Heart left ventricle (tissue), 16 donors: ENCODE data around the gene PUDP. TPM values are rescaled to one million over a fixed set of nuclear protein-coding genes. Genes with fewer than 3 reads are reported as not detected.
"Not testable (repeated sequence)": the region's sequence is repeated elsewhere in the genome, so short reads cannot be mapped to it uniquely, and the experiment has no call there.

Experiments
- ATAC-seq, 4 donors: fragments of 200-7000 bp; cut with Tn5 transposase; one replicate each; pipeline ENCODE4 v1.9.1; 2020 to 2022; ENCODE audit warnings: moderate library complexity in 4 of 4, mild to moderate bottlenecking in 3 of 4, moderate number of reproducible peaks in 1 of 4
- DNase-seq, 5 donors: peaks; one replicate each; pipeline ENCODE4 v3.0.0-alpha.2; 2020
- H3K27ac ChIP-seq, 12 donors: fragments of 200-600 bp; sonication (generic) in 4 of 12; one replicate each; pipeline versions ENCODE4 v1.5.0 to v1.8.0; 2016 to 2022; ENCODE audit warnings: mild to moderate bottlenecking in 2 of 12
- H3K27me3 ChIP-seq, 9 donors: fragments of 200-600 bp; sonication (generic) in 2 of 9; one replicate each; pipeline versions ENCODE4 v1.5.1 to v1.8.0; 2016 to 2022; ENCODE audit warnings: mild to moderate bottlenecking in 3 of 9
- H3K36me3 ChIP-seq, 9 donors: fragments of 200-600 bp; sonication (generic) in 2 of 9; one replicate each; pipeline versions ENCODE4 v1.5.0 to v1.8.0; 2018 to 2022; ENCODE audit warnings: mild to moderate bottlenecking in 2 of 9
- H3K4me1 ChIP-seq, 12 donors: fragments of 200-600 bp; sonication (generic) in 4 of 12; one replicate each; pipeline versions ENCODE4 v1.5.0 to v1.8.0; 2016 to 2022; ENCODE audit warnings: mild to moderate bottlenecking in 3 of 12
- H3K4me3 ChIP-seq, 12 donors: fragments of 200-600 bp; sonication (generic) in 4 of 12; one replicate each; pipeline versions ENCODE4 v1.5.0 to v1.8.0; 2017 to 2022; ENCODE audit warnings: mild to moderate bottlenecking in 9 of 12, moderate library complexity in 4 of 12
- H3K9me3 ChIP-seq, 12 donors: fragments of 200-600 bp; sonication (generic) in 4 of 12; one replicate each; pipeline versions ENCODE4 v1.5.0 to v1.8.0; 2016 to 2022; ENCODE audit warnings: mild to moderate bottlenecking in 1 of 12
- POLR2A ChIP-seq, 2 donors: fragments of 450-650 bp; IDR thresholded peaks; one replicate each; pipeline ENCODE4 v1.6.1; 2017; ENCODE audit warnings: antibody characterized with exemption in 2 of 2, mild to moderate bottlenecking in 2 of 2, moderate library complexity in 2 of 2
- WGBS, 4 donors: extraction: QIAGEN DNeasy Blood & Tissue Kit in 2 of 4; methylation state at CpG; one replicate each; pipeline versions ENCODE4 v1.1.5 to v1.1.7; 2013 to 2018; 5-methylcytosine and 5-hydroxymethylcytosine counted together
- intact Hi-C, 10 donors: fragments of 100-400 bp; cut with DNase I; formaldehyde crosslinking; loops; one replicate each; pipeline versions ENCODE4 v1.11.1 to v1.14.2; 2022
- polyA plus RNA-seq, 2 donors: library from polyadenylated mRNA; stranded (reverse); fragments of 200-250 nt; gene quantifications; one replicate each; pipeline ENCODE4 v1.2.3, GENCODE V29; 2013
- total RNA-seq, 9 donors: library from RNA; depleted of rRNA in 2 of 9; stranded (reverse); fragments of >200 nt in 2 of 9; fragmentation: NEBNext Ultra II Directional in 3 of 9; extraction: Animal tissue kit (Norgen Biotek cat#: 25700) in 3 of 9; gene quantifications; one replicate each; pipeline versions ENCODE4 v1.1.0 to v1.2.4, GENCODE V29; 2016 to 2023
- TF ChIP-seq, protein P1 (sequence below), 12 donors: fragments of 200-600 bp; sonication (generic) in 4 of 12; IDR thresholded peaks; one replicate each; pipeline versions ENCODE4 v1.5.0 to v1.8.0; 2018 to 2022; ENCODE audit warnings: antibody characterized with exemption in 12 of 12, mild to moderate bottlenecking in 5 of 12
- donor health status: ischemic (EF 13 %, LVEDD 7.1; RV severe dilation, severe dysfunction).
- donor health status: healthy with polysubstance abuse.
- donor health status: DM: no; HTN: yes; CAD: no.
- donor health status: DM: no; HTN: no; CAD: no.
- donor health status: ischemic (EF 25% LVEDD 6.9; RV normal size, moderate dysfunction).
- donor health status: ischemic (EF 25% LVEDD 5.7; RV mildly dilated, moderate dysfunction).
- donor health status: healthy.
- donor health status: DM: yes; HTN: yes; CAD: no.
- donor health status: ischemic (EF 35%, LVEDD 5.7; RV mildly dilated, moderate dysfunction).
- donor health status: nonischemic (EF 11% LVEDD 7.7; RV severe dilation, severe dysfunction).
- donor health status: DM: yes; HTN: yes; CAD: no.
- donor health status: PGD.
- donor health status: ischemic (EF 29% LVEDD 5.4; RV normal size, mild dysfunction).
- donor health status: nonischemic (EF 23%, LVEDD 6.1; RV moderate dilation, normal function).

PUDP gene
- total and polyA plus RNA-seq, 11 donors: 11.2 to 36.4 (median 25.0) TPM

- WGBS, 4 donors: 92 to 98% (median 98%) methylated on average over 2 of the region's 2 CpGs
- intact Hi-C loops: no loop called here
- Histone ChIP-seq H3K4me3 (no peak overlapping the region), H3K27ac (no peak overlapping the region), H3K9me3 (no peaks in the 10 kb centered on the region), H3K27me3 (no peaks in the 10 kb centered on the region), H3K36me3 (no peaks in the 10 kb centered on the region), H3K4me1 (no peaks in the 10 kb centered on the region)
- DNase-seq (no peak), ATAC-seq (no peak)
- TF ChIP-seq, protein P1, sequence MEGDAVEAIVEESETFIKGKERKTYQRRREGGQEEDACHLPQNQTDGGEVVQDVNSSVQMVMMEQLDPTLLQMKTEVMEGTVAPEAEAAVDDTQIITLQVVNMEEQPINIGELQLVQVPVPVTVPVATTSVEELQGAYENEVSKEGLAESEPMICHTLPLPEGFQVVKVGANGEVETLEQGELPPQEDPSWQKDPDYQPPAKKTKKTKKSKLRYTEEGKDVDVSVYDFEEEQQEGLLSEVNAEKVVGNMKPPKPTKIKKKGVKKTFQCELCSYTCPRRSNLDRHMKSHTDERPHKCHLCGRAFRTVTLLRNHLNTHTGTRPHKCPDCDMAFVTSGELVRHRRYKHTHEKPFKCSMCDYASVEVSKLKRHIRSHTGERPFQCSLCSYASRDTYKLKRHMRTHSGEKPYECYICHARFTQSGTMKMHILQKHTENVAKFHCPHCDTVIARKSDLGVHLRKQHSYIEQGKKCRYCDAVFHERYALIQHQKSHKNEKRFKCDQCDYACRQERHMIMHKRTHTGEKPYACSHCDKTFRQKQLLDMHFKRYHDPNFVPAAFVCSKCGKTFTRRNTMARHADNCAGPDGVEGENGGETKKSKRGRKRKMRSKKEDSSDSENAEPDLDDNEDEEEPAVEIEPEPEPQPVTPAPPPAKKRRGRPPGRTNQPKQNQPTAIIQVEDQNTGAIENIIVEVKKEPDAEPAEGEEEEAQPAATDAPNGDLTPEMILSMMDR (IDR thresholded peaks at IDR 0.05): no peak
- no peak for TF ChIP-seq POLR2A (IDR thresholded peaks at IDR 0.05)
Observed at GRCh38 chrX:7190157-7190556, 42.2 kb upstream of the PUDP start.

GRCh38 chrX:7188672-7189071 lies 40.7 kb upstream of the PUDP start:
- TF ChIP-seq, protein P1 (IDR thresholded peaks at IDR 0.05): no peak
- no peak for TF ChIP-seq POLR2A (IDR thresholded peaks at IDR 0.05)
- no peak for ATAC-seq
- H3K9me3 ChIP-seq: no peaks in the 10 kb centered on the region
- no peak for DNase-seq
- H3K4me1 ChIP-seq: no peaks in the 10 kb centered on the region
- H3K4me3 ChIP-seq: no peak overlapping the region
- no peaks in the 10 kb centered on the region for H3K27me3 ChIP-seq
- intact Hi-C loops: no loop called here
- no peak overlapping the region for H3K27ac ChIP-seq
- WGBS, 4 donors: 83 to 94% (median 91%) methylated on average over 2 of the region's 2 CpGs
- no peaks in the 10 kb centered on the region for H3K36me3 ChIP-seq

- WGBS, 4 donors: 76 to 87% (median 81%) methylated on average over 3 of the region's 3 CpGs
- no peaks in the 10 kb centered on the region for H3K27me3 ChIP-seq
- TF ChIP-seq, protein P1 (IDR thresholded peaks at IDR 0.05): no peak
- no peak for TF ChIP-seq POLR2A (IDR thresholded peaks at IDR 0.05)
- no peaks in the 10 kb centered on the region for H3K36me3 ChIP-seq
- H3K4me1 ChIP-seq: no peaks in the 10 kb centered on the region
- ATAC-seq (no peak), DNase-seq (no peak)
- H3K27ac ChIP-seq: no peak overlapping the region
- H3K4me3 ChIP-seq: no peak overlapping the region
- intact Hi-C loops: no loop called here
- H3K9me3 ChIP-seq: no peaks in the 10 kb centered on the region
Observed at GRCh38 chrX:7184816-7185215, 36.9 kb upstream of the PUDP start.

- ATAC-seq: no peak
- Histone ChIP-seq H3K36me3 (no peaks in the 10 kb centered on the region), H3K27ac (no peak overlapping the region), H3K9me3 (no peaks in the 10 kb centered on the region), H3K27me3 (no peaks in the 10 kb centered on the region), H3K4me1 (no peaks in the 10 kb centered on the region), H3K4me3 (no peak overlapping the region)
- intact Hi-C loops: no loop called here
- TF ChIP-seq, protein P1 (IDR thresholded peaks at IDR 0.05): no peak
- no peak for TF ChIP-seq POLR2A (IDR thresholded peaks at IDR 0.05)
- WGBS, 4 donors: 91 to 92% (median 92%) methylated on average over 2 of the region's 2 CpGs
- no peak for DNase-seq
Observed at GRCh38 chrX:7179446-7179845, 31.5 kb upstream of the PUDP start.

DNA sequence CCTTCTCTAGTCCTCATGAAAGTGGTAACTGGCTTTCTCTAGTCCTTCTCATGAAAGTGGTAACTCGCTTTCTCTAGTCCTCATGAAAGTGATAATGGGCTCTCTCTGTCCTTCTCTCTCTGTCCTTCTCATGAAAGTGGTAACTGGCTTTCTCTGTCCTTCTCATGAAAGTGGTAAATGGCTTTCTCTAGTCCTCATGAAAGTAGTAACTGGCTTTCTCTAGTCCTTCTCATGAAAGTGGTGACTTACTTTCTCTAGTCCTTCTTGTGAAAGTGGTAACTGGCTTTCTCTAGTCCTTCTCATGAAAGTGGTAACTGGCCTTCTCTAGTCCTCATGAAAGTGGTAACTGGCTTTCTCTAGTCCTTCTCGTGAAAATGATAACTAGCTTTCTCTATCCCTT lies 30.9 kb upstream of the PUDP start:
- ATAC-seq, intact Hi-C loops: not testable (repeated sequence)
- 79 to 96% (median 89%) methylated on average over 2 of the region's 2 CpGs for WGBS, 4 donors

More for the DNA sequence above, 30.9 kb upstream of the PUDP start:
- H3K27ac ChIP-seq, H3K27me3 ChIP-seq, H3K36me3 ChIP-seq, H3K4me3 ChIP-seq, H3K4me1 ChIP-seq, DNase-seq, H3K9me3 ChIP-seq: not testable (repeated sequence)
